K562 (cell line): ENCODE measurements around the gene SEPTIN12. TPM values are rescaled to one million over a fixed set of nuclear protein-coding genes. Genes with fewer than 3 reads are reported as not detected.

Source experiments
- ATAC-seq: fragments of 200-7000 bp; cut with Tn5 transposase; 3 replicates; pipeline ENCODE4 v1.9.1; 2020; ENCODE audit warnings: moderate library complexity
- BruUV-seq: library from RNA; stranded (reverse); fragments of 400-500 nt; replicated peaks from 2 replicates; lab custom pipeline; 2021; lab: Mats Ljungman, UMichigan
- CTCF ChIA-PET: fragments of 300-600 bp; formaldehyde crosslinking; extraction: SDS; loops from one replicate; lab custom pipeline; 2021; ENCODE audit warnings: low intra/inter-chr PET ratio; lab: Yijun Ruan, JAX
- POLR2A ChIA-PET: fragments of 300-600, 350-650 bp; sonication (Branson Sonifier 250); formaldehyde crosslinking; extraction: SDS; loops from one replicate; lab custom pipeline; 2021; ENCODE audit warnings: antibody characterized with exemption, inconsistent platforms; lab: Yijun Ruan, JAX
- DNase-seq, 4 experiments: peaks; one replicate each; pipeline versions ENCODE4 v3.0.0 to v3.0.0-alpha.2; 2011 to 2018; ENCODE audit warnings: low spot score in 3 of 4, mixed read lengths in 3 of 4; ENCODE audit errors: extremely low read depth in 1 of 4
- FAIRE-seq: peaks from 2 replicates; lab custom pipeline; 2011; peaks lifted over from hg19 to GRCh38; lab: Jason Lieb, UNC
- H2AFZ ChIP-seq: 2 replicates; pipeline ENCODE4 v1.6.0; 2011; ENCODE audit warnings: low read depth, low read length, control low read depth, inconsistent platforms
- H3K27ac ChIP-seq: fragments of 200-600 bp; 3 replicates; pipeline ENCODE4 v1.8.0; 2011; ENCODE audit warnings: low read depth, mild to moderate bottlenecking, control low read depth, inconsistent platforms, low read length, moderate library complexity, mixed read lengths; ENCODE audit errors: extremely low read depth
- H3K27me3 ChIP-seq, 2 experiments: fragments of 300-600 bp in 1 of 2; 2 replicates in 1 of 2; 3 replicates in 1 of 2; pipeline versions ENCODE4 v1.6.0 to v1.8.0; 2011; ENCODE audit warnings: inconsistent platforms in 2 of 2, low read length in 2 of 2, mild to moderate bottlenecking in 1 of 2, mixed read lengths in 1 of 2, moderate library complexity in 1 of 2; ENCODE audit not compliant: control insufficient read depth in 2 of 2, insufficient read depth in 2 of 2
- H3K36me3 ChIP-seq: fragments of 300-600 bp; 3 replicates; pipeline ENCODE4 v1.8.0; 2011; ENCODE audit warnings: mild to moderate bottlenecking, low read length, inconsistent platforms; ENCODE audit not compliant: control insufficient read depth, insufficient read depth
- H3K4me1 ChIP-seq, 2 experiments: fragments of 200-600 bp in 1 of 2; replicated peaks in 1 of 2; 2 replicates in 1 of 2; 3 replicates in 1 of 2; pipeline versions ENCODE4 v1.5.1 to v1.8.0; 2011; ENCODE audit warnings: inconsistent platforms in 2 of 2, low read length in 2 of 2, mild to moderate bottlenecking in 1 of 2, mixed read lengths in 1 of 2, moderate library complexity in 1 of 2; ENCODE audit not compliant: control insufficient read depth in 2 of 2, insufficient read depth in 2 of 2
- H3K4me2 ChIP-seq: 2 replicates; pipeline ENCODE4 v1.6.1; 2011; ENCODE audit warnings: low read length, control low read depth, inconsistent platforms, mixed read lengths; ENCODE audit not compliant: insufficient read depth
- H3K4me3 ChIP-seq: fragments of 200-600 bp; sonication (generic), shearing (Covaris generic); 2 replicates; pipeline ENCODE4 v1.5.1; 2016; ENCODE audit warnings: control low read depth, inconsistent platforms
- H3K79me2 ChIP-seq: fragments of 200-600 bp; 3 replicates; pipeline ENCODE4 v1.8.0; 2011; ENCODE audit warnings: low read length, inconsistent platforms; ENCODE audit not compliant: control insufficient read depth, insufficient read depth
- H3K9ac ChIP-seq, 2 experiments: 2 replicates each; pipeline versions ENCODE4 v1.6.0 to v1.6.1; 2011; ENCODE audit warnings: low read depth in 2 of 2, low read length in 2 of 2, control low read depth in 1 of 2, inconsistent platforms in 1 of 2, mild to moderate bottlenecking in 1 of 2, mixed read lengths in 1 of 2; ENCODE audit not compliant: insufficient read depth in 1 of 2
- H3K9me1 ChIP-seq: one replicate; pipeline ENCODE4 v1.6.0; 2011; ENCODE audit warnings: inconsistent platforms, mild to moderate bottlenecking, low read length, moderate library complexity; ENCODE audit not compliant: control insufficient read depth, insufficient read depth
- H3K9me3 ChIP-seq: replicated peaks from 2 replicates; pipeline ENCODE4 v1.5.1; 2011; ENCODE audit warnings: low read depth, low read length, inconsistent platforms; ENCODE audit not compliant: control insufficient read depth, insufficient read depth
- H4K20me1 ChIP-seq: replicated peaks from 2 replicates; pipeline ENCODE4 v1.6.1; 2011; ENCODE audit warnings: low read length, inconsistent platforms, mixed read lengths; ENCODE audit not compliant: control insufficient read depth, insufficient read depth
- ARID1B ChIP-seq: fragments of 450-650 bp; IDR thresholded peaks from 2 replicates; pipeline ENCODE4 v1.6.1; 2016; ENCODE audit warnings: antibody characterized with exemption, mild to moderate bottlenecking, inconsistent platforms
- BACH1 ChIP-seq: fragments of 200-800 bp; sonication (Bioruptor generic); IDR thresholded peaks from 2 replicates; pipeline ENCODE4 v1.6.1; 2016; ENCODE audit warnings: missing genetic modification characterization, missing compliant biosample characterization
- C11orf30 ChIP-seq: fragments of 450-650 bp; IDR thresholded peaks from 2 replicates; pipeline ENCODE4 v1.6.1; 2016; ENCODE audit warnings: low read depth, mild to moderate bottlenecking
- DPF2 ChIP-seq: fragments of 450-650 bp; IDR thresholded peaks from 2 replicates; pipeline ENCODE4 v1.6.1; 2016
- HDAC3 ChIP-seq: fragments of 450-650 bp; IDR thresholded peaks from 2 replicates; pipeline ENCODE4 v1.6.1; 2018; ENCODE audit warnings: borderline replicate concordance, mild to moderate bottlenecking, moderate library complexity; ENCODE audit not compliant: partially characterized antibody
- HMG20B ChIP-seq: fragments of 250-450 bp; sonication (Bioruptor Pico); IDR thresholded peaks from 2 replicates; pipeline ENCODE4 v1.5.0; 2021; ENCODE audit warnings: mild to moderate bottlenecking
- MAFF ChIP-seq: IDR thresholded peaks from 2 replicates; pipeline ENCODE4 v1.6.1; 2012; ENCODE audit warnings: low read length, improper control_type of control experiment
- MAFG ChIP-seq: fragments of 450-650 bp; conservative IDR thresholded peaks from 2 replicates; pipeline ENCODE4 v1.6.1; 2016; ENCODE audit warnings: missing genetic modification characterization, missing compliant biosample characterization
- MAFK ChIP-seq: IDR thresholded peaks from 2 replicates; pipeline ENCODE4 v1.6.1; 2011; ENCODE audit warnings: low read length, improper control_type of control experiment
- NFE2 ChIP-seq: IDR thresholded peaks from 2 replicates; pipeline ENCODE4 v1.6.1; 2014; ENCODE audit warnings: antibody characterized with exemption, low read depth
- NFE2L1 ChIP-seq: fragments of 450-650 bp; IDR thresholded peaks from 2 replicates; pipeline ENCODE4 v1.6.1; 2016; ENCODE audit warnings: missing genetic modification characterization, low read depth, mild to moderate bottlenecking, missing compliant biosample characterization, moderate library complexity, borderline replicate concordance
- NFIC ChIP-seq: fragments of 450-650 bp; IDR thresholded peaks from 2 replicates; pipeline ENCODE4 v1.6.1; 2017; ENCODE audit warnings: mild to moderate bottlenecking, inconsistent platforms
- PTBP1 ChIP-seq: fragments of 200-400 bp; formaldehyde crosslinking; IDR thresholded peaks from 2 replicates; pipeline ENCODE4 v1.6.1; 2017; ENCODE audit warnings: low read depth, low read length
- SMARCA4 ChIP-seq: fragments of 450-650 bp; IDR thresholded peaks from 2 replicates; pipeline ENCODE4 v1.6.1; 2016
- SRF ChIP-seq, 2 experiments: fragments of 250-450, 450-650 bp in 1 of 2; sonication (Bioruptor Pico) in 1 of 2; sonication (generic) in 1 of 2; formaldehyde crosslinking; IDR thresholded peaks; 2 replicates each; pipeline versions ENCODE4 v1.5.0 to v1.5.1; 2020 to 2022; ENCODE audit warnings: mild to moderate bottlenecking in 1 of 2, missing genetic modification reagents in 1 of 2
- TSC22D4 ChIP-seq: fragments of 450-650 bp; IDR thresholded peaks from 2 replicates; pipeline ENCODE4 v1.6.1; 2016; ENCODE audit warnings: missing genetic modification characterization, missing biosample characterization, control low read depth
- ZNF316 ChIP-seq: fragments of 450-650 bp; IDR thresholded peaks from 2 replicates; pipeline ENCODE4 v1.6.1; 2016
- WGBS: fragments of 100-300 bp; shearing (Covaris generic); methylation state at CpG from one replicate; pipeline ENCODE4 v1.1.6; 2016; ENCODE audit warnings: low coverage, mixed read lengths; ENCODE audit not compliant: insufficient coverage; ENCODE audit errors: missing lambda C conversion rate; 5-methylcytosine and 5-hydroxymethylcytosine counted together
- in situ Hi-C: fragments of 300-500 bp; cut with MboI; formaldehyde crosslinking; loops from 4 replicates; pipeline ENCODE4 v1.15.0; 2018; ENCODE audit warnings: inconsistent platforms, mixed read lengths
- intact Hi-C: fragments of 100-400 bp; cut with micrococcal nuclease; formaldehyde crosslinking; loops from 2 replicates; pipeline ENCODE4 v1.14.2; 2022
- polyA plus RNA-seq, 8 experiments: library from polyadenylated mRNA; depleted of rRNA in 4 of 8; stranded (reverse) in 5 of 8; unstranded in 3 of 8; fragments of >200 nt; fragmentation: Nextera tagmentation in 2 of 8; fragmentation: Illumina TruSeq in 1 of 8; extraction: Ambion mirVana in 2 of 8; extraction: Trizol in 1 of 8; gene quantifications; 2 replicates each; pipeline versions ENCODE4 v1.2.1 to v1.2.3, GENCODE V29; 2011 to 2014; ENCODE audit warnings: inconsistent platforms in 1 of 8, missing spikeins in 1 of 8
- total RNA-seq, 7 experiments: library from RNA; depleted of rRNA in 6 of 7; stranded (reverse); fragments of >200 nt in 6 of 7; fragmentation: Illumina TruSeq in 2 of 7; extraction: Trizol in 2 of 7; gene quantifications; 2 replicates each; pipeline versions ENCODE4 v1.2.1 to v1.2.3, GENCODE V29; 2011 to 2021; ENCODE audit warnings: low replicate concordance in 1 of 7
- TF ChIP-seq, protein P1 (sequence below): fragments of 450-650 bp; IDR thresholded peaks from 2 replicates; pipeline ENCODE4 v1.6.1; 2017; ENCODE audit warnings: antibody characterized with exemption, mild to moderate bottlenecking
- TF ChIP-seq, protein P2 (sequence below): fragments of 450-650 bp; IDR thresholded peaks from 2 replicates; pipeline ENCODE4 v1.6.1; 2017; ENCODE audit warnings: mild to moderate bottlenecking, moderate library complexity

The SEPTIN12 gene
- total and polyA plus RNA-seq, 9 of the 15 experiments (the other 6 are each of a cell fraction or from before 2014, with no cell fraction given): not detected

DNA sequence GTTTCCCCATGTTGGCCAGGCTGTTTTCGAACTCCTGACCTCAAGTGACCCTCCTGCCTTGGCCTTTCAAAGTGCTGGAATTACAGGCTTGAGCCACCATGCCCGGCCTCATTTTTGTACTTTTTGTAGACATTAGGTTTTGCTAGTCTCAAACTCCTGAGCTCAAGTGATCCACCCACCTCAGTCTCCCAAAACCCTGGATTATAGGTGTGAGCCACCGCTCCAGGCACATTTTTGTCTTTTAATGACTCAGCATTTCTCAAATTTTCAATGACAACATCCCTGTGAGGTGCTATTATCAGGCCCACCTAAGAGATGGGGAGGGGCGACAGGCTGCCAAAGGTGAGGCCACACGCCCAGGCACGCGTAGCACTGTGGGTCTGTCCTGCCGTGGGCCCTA is 1.1 kb downstream of the SEPTIN12 start:
- H3K4me1 ChIP-seq: peaks cover 19 to 38% of the 10 kb centered on the region in 2 experiments; a peak in 4 of 5 replicates
- TF ChIP-seq, protein P1, sequence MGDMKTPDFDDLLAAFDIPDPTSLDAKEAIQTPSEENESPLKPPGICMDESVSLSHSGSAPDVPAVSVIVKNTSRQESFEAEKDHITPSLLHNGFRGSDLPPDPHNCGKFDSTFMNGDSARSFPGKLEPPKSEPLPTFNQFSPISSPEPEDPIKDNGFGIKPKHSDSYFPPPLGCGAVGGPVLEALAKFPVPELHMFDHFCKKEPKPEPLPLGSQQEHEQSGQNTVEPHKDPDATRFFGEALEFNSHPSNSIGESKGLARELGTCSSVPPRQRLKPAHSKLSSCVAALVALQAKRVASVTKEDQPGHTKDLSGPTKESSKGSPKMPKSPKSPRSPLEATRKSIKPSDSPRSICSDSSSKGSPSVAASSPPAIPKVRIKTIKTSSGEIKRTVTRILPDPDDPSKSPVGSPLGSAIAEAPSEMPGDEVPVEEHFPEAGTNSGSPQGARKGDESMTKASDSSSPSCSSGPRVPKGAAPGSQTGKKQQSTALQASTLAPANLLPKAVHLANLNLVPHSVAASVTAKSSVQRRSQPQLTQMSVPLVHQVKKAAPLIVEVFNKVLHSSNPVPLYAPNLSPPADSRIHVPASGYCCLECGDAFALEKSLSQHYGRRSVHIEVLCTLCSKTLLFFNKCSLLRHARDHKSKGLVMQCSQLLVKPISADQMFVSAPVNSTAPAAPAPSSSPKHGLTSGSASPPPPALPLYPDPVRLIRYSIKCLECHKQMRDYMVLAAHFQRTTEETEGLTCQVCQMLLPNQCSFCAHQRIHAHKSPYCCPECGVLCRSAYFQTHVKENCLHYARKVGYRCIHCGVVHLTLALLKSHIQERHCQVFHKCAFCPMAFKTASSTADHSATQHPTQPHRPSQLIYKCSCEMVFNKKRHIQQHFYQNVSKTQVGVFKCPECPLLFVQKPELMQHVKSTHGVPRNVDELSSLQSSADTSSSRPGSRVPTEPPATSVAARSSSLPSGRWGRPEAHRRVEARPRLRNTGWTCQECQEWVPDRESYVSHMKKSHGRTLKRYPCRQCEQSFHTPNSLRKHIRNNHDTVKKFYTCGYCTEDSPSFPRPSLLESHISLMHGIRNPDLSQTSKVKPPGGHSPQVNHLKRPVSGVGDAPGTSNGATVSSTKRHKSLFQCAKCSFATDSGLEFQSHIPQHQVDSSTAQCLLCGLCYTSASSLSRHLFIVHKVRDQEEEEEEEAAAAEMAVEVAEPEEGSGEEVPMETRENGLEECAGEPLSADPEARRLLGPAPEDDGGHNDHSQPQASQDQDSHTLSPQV: peak; percentile 44; the same call in 1 of the 2 replicates
- TF ChIP-seq NFE2L1: peak; percentile 63; the same call in 1 of the 2 replicates
- peak; percentile 95 for TF ChIP-seq MAFG
- peak; percentile 86 for TF ChIP-seq NFE2
- peak; percentile 94 for TF ChIP-seq MAFF
- TF ChIP-seq, protein P2, sequence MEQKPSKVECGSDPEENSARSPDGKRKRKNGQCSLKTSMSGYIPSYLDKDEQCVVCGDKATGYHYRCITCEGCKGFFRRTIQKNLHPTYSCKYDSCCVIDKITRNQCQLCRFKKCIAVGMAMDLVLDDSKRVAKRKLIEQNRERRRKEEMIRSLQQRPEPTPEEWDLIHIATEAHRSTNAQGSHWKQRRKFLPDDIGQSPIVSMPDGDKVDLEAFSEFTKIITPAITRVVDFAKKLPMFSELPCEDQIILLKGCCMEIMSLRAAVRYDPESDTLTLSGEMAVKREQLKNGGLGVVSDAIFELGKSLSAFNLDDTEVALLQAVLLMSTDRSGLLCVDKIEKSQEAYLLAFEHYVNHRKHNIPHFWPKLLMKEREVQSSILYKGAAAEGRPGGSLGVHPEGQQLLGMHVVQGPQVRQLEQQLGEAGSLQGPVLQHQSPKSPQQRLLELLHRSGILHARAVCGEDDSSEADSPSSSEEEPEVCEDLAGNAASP: peak; percentile 56; the same call in 1 of the 2 replicates
- TF ChIP-seq DPF2: peak; percentile 60; the same call in 1 of the 2 replicates
- TF ChIP-seq PTBP1: no peak
- no peak for TF ChIP-seq NFIC
- peak; percentile 98 for TF ChIP-seq ZNF316
- TF ChIP-seq HMG20B: no peak
- TF ChIP-seq TSC22D4 (tag): no peak
- TF ChIP-seq BACH1: peak; percentile 72; the same call in 1 of the 2 replicates
- TF ChIP-seq C11orf30: peak; percentile 96
- TF ChIP-seq SMARCA4: peak; percentile 48; the same call in 1 of the 2 replicates
- no peak for TF ChIP-seq SRF (CRISPR knock-in tag; IDR thresholded peaks at IDR 0.05)
- peak; percentile 92 for TF ChIP-seq MAFK
- 0 out of 2 replicates have a peak, but pooled peaks have one; percentile 15 for TF ChIP-seq ARID1B
- TF ChIP-seq HDAC3: no peak
- TF ChIP-seq, all 486 proteins: peak for 13
- CTCF ChIA-PET: no interaction called here

More for the DNA sequence above, 1.1 kb downstream of the SEPTIN12 start:
- Histone ChIP-seq H3K27me3 (no peaks in the 10 kb centered on the region), H3K9me3 (no peaks in the 10 kb centered on the region), H2AFZ (no peak overlapping the region), H3K27ac (peak overlapping the region; percentile 51; the same call in 2 of the 3 replicates), H3K9ac (peak overlapping the region in 1 of 2 experiments; percentile 68; a peak in 1 of 4 replicates), H4K20me1 (no peaks in the 10 kb centered on the region), H3K4me3 (no peak overlapping the region), H3K9me1 (no peaks in the 10 kb centered on the region), H3K36me3 (no peaks in the 10 kb centered on the region), H3K79me2 (no peaks in the 10 kb centered on the region), H3K4me2 (no peak overlapping the region)
- no TSS peak for BruUV-seq
- peak in 2 of 4 experiments; percentile 46 to 52 for DNase-seq
- POLR2A ChIA-PET: interaction anchor here (0.7 to 1.4 kb wide), 4 partner anchors 16 to 126 kb away, joined by 3 to 4 read pairs (median 4); partner anchors contain the start of genes ANKS3, DNAAF8 and ROGDI
- intact Hi-C loops (no loop called here), in situ Hi-C loops (no loop called here)
- ATAC-seq: no peak; the same call in 2 of the 3 replicates
- peak; percentile 15 for FAIRE-seq
- WGBS: 65% methylated on average over 7 of the region's 8 CpGs
